Keratinocyte (primary cell): ENCODE results near the gene CACNB3. TPM values are rescaled to one million over a fixed set of nuclear protein-coding genes. Genes with fewer than 3 reads are reported as not detected.

Experiments used
- DNase-seq: peaks from one replicate; pipeline ENCODE4 v3.0.0-alpha.2; 2011; ENCODE audit warnings: low read depth, missing footprints, low spot score
- FAIRE-seq: peaks from 2 replicates; lab custom pipeline; 2011; peaks lifted over from hg19 to GRCh38; lab: Jason Lieb, UNC
- H2AFZ ChIP-seq: 2 replicates; pipeline ENCODE4 v1.6.0; 2012; ENCODE audit warnings: low read length, control low read depth, inconsistent platforms; ENCODE audit not compliant: control insufficient read depth
- H3K27ac ChIP-seq: 2 replicates; pipeline ENCODE4 v1.5.1; 2011; ENCODE audit warnings: low read length; ENCODE audit not compliant: control insufficient read depth, insufficient read depth
- H3K27me3 ChIP-seq: 3 replicates; pipeline ENCODE4 v1.6.0; 2011; ENCODE audit warnings: low read length; ENCODE audit not compliant: control insufficient read depth, insufficient read depth; ENCODE audit errors: extremely low read depth
- H3K36me3 ChIP-seq, 2 experiments: 2 replicates in 1 of 2; 3 replicates in 1 of 2; pipeline ENCODE4 v1.5.1; 2011; ENCODE audit warnings: low read length in 2 of 2, mild to moderate bottlenecking in 1 of 2; ENCODE audit not compliant: control insufficient read depth in 2 of 2, insufficient read depth in 2 of 2; ENCODE audit errors: extremely low read depth in 1 of 2
- H3K4me1 ChIP-seq: 3 replicates; pipeline ENCODE4 v1.5.1; 2011; ENCODE audit warnings: low read length; ENCODE audit not compliant: control insufficient read depth, insufficient read depth; ENCODE audit errors: extremely low read depth
- H3K4me2 ChIP-seq: 3 replicates; pipeline ENCODE4 v1.6.0; 2011; ENCODE audit warnings: low read depth, low read length; ENCODE audit not compliant: control insufficient read depth, insufficient read depth; ENCODE audit errors: extremely low read depth
- H3K4me3 ChIP-seq, 3 experiments: fragments of 200-600 bp in 1 of 3; sonication (generic) in 1 of 3; 2 replicates in 2 of 3; 3 replicates in 1 of 3; pipeline ENCODE4 v1.5.1; 2011 to 2016; ENCODE audit warnings: low read length in 3 of 3, mild to moderate bottlenecking in 3 of 3, control low read depth in 2 of 3, inconsistent platforms in 1 of 3, low read depth in 1 of 3, mixed read lengths in 1 of 3, mixed run types in 1 of 3, moderate library complexity in 1 of 3; ENCODE audit not compliant: control insufficient read depth in 2 of 3, insufficient read depth in 2 of 3; ENCODE audit errors: extremely low read depth in 1 of 3
- H3K79me2 ChIP-seq: 2 replicates; pipeline ENCODE4 v1.6.0; 2012; ENCODE audit warnings: low read length; ENCODE audit not compliant: control insufficient read depth, insufficient read depth
- H3K9ac ChIP-seq: 3 replicates; pipeline ENCODE4 v1.6.0; 2011; ENCODE audit warnings: low read length; ENCODE audit not compliant: control insufficient read depth, insufficient read depth; ENCODE audit errors: extremely low read depth
- H3K9me1 ChIP-seq: 3 replicates; pipeline ENCODE4 v1.6.0; 2011; ENCODE audit warnings: low read length; ENCODE audit not compliant: control insufficient read depth, insufficient read depth; ENCODE audit errors: extremely low read depth
- H3K9me3 ChIP-seq: 2 replicates; pipeline ENCODE4 v1.5.1; 2012; ENCODE audit warnings: low read depth, low read length; ENCODE audit not compliant: control insufficient read depth
- H4K20me1 ChIP-seq: 3 replicates; pipeline ENCODE4 v1.6.0; 2011; ENCODE audit warnings: low read length; ENCODE audit not compliant: control insufficient read depth, insufficient read depth; ENCODE audit errors: extremely low read depth
- EZH2 ChIP-seq: IDR thresholded peaks from one replicate; pipeline ENCODE4 v1.6.1; 2012; ENCODE audit warnings: inconsistent platforms, mild to moderate bottlenecking, low read length, moderate library complexity
- dilution Hi-C: fragments of 300-500 bp; cut with MboI; formaldehyde crosslinking; loops from one replicate; pipeline ENCODE4 v1.7.0; 2020; ENCODE audit warnings: low sequenced_read_pairs; ENCODE audit not compliant: extremely low pct_ligation_motif_present
- polyA plus RNA-seq, 5 experiments: library from polyadenylated mRNA; depleted of rRNA in 3 of 5; stranded (reverse) in 3 of 5; stranded (forward) in 1 of 5; unstranded in 1 of 5; fragments of >200 nt; gene quantifications; 1 replicate in 1 of 5; 2 replicates in 3 of 5; 3 replicates in 1 of 5; pipeline versions ENCODE4 v1.2.1 to v1.2.3, GENCODE V29; 2011 to 2012; ENCODE audit warnings: missing spikeins in 2 of 5, low read depth in 1 of 5, low replicate concordance in 1 of 5
- TF ChIP-seq, protein P1 (sequence below), 3 experiments: IDR thresholded peaks in 1 of 3; conservative IDR thresholded peaks in 1 of 3; optimal IDR thresholded peaks in 1 of 3; 2 replicates in 2 of 3; 3 replicates in 1 of 3; pipeline versions ENCODE3 to v1.5.1; 2011; ENCODE audit warnings: low read length in 3 of 3, mild to moderate bottlenecking in 3 of 3, moderate library complexity in 2 of 3, control low read depth in 1 of 3, inconsistent platforms in 1 of 3; ENCODE audit not compliant: insufficient read depth in 2 of 3; ENCODE audit errors: extremely low read depth in 1 of 3

Gene CACNB3
- polyA plus RNA-seq, 1 donor (not counting 4 experiments of a cell fraction or from before 2014, with no cell fraction given), result 16.1 TPM

DNA sequence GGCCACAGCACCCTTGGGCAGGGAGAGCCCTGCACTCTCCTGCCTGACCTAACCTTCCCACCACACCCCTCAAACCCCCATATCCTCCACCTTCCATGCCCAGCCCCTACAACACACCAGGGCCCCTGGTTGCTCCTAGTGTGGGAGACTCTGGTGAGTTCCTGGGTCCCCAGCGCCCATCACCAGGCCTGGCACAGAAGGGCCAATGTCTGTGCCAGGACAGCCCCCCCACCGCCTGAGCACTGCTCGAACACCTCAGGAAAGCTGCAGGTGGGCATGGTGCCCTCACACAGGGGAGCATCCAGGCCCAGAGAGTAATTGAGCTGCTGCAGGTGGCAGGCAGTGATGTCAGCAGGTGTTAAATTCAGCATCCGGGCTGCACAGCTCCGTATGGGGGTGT lies 44.6 kb upstream of the CACNB3 start:
- no peak overlapping the region for H3K27ac ChIP-seq
- H4K20me1 ChIP-seq, result peaks cover 2% of the 10 kb centered on the region
- H3K79me2 ChIP-seq, result no peaks in the 10 kb centered on the region
- no peak overlapping the region for H3K4me3 ChIP-seq
- H3K4me1 ChIP-seq, result no peaks in the 10 kb centered on the region
- H3K36me3 ChIP-seq, result peaks cover 8 to 46% of the 10 kb centered on the region in 2 experiments
- DNase-seq, result no peak
- no peak overlapping the region for H2AFZ ChIP-seq
- no peaks in the 10 kb centered on the region for H3K27me3 ChIP-seq
- no peak overlapping the region for H3K4me2 ChIP-seq
- TF ChIP-seq, protein P1, sequence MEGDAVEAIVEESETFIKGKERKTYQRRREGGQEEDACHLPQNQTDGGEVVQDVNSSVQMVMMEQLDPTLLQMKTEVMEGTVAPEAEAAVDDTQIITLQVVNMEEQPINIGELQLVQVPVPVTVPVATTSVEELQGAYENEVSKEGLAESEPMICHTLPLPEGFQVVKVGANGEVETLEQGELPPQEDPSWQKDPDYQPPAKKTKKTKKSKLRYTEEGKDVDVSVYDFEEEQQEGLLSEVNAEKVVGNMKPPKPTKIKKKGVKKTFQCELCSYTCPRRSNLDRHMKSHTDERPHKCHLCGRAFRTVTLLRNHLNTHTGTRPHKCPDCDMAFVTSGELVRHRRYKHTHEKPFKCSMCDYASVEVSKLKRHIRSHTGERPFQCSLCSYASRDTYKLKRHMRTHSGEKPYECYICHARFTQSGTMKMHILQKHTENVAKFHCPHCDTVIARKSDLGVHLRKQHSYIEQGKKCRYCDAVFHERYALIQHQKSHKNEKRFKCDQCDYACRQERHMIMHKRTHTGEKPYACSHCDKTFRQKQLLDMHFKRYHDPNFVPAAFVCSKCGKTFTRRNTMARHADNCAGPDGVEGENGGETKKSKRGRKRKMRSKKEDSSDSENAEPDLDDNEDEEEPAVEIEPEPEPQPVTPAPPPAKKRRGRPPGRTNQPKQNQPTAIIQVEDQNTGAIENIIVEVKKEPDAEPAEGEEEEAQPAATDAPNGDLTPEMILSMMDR (optimal IDR thresholded peaks at IDR 0.05 in 1 of 3, IDR thresholded peaks at IDR 0.05 in 1 of 3, conservative IDR thresholded peaks at IDR 0.05 in 1 of 3; ENCODE audit: extremely low read depth in 1 of 3, insufficient read depth in 2 of 3, low read length in 3 of 3), result no peak
- no peak for TF ChIP-seq EZH2
- H3K9me1 ChIP-seq, result no peaks in the 10 kb centered on the region
- H3K9ac ChIP-seq, result no peak overlapping the region
- dilution Hi-C loops, result no loop called here
- no peaks in the 10 kb centered on the region for H3K9me3 ChIP-seq
- FAIRE-seq, result no peak

- no peaks in the 10 kb centered on the region for H3K4me1 ChIP-seq
- no peaks in the 10 kb centered on the region for H3K9me3 ChIP-seq
- TF ChIP-seq, protein P1 (optimal IDR thresholded peaks at IDR 0.05 in 1 of 3, IDR thresholded peaks at IDR 0.05 in 1 of 3, conservative IDR thresholded peaks at IDR 0.05 in 1 of 3; ENCODE audit: extremely low read depth in 1 of 3, insufficient read depth in 2 of 3, low read length in 3 of 3), result no peak
- TF ChIP-seq EZH2, result no peak
- no peak for FAIRE-seq
- H3K79me2 ChIP-seq, result no peaks in the 10 kb centered on the region
- H3K9ac ChIP-seq, result no peak overlapping the region
- dilution Hi-C loops, result no loop called here
- no peak for DNase-seq
- no peaks in the 10 kb centered on the region for H3K27me3 ChIP-seq
- H3K4me2 ChIP-seq, result no peak overlapping the region
- no peaks in the 10 kb centered on the region for H3K9me1 ChIP-seq
- H2AFZ ChIP-seq, result no peak overlapping the region
- H3K27ac ChIP-seq, result no peak overlapping the region
- no peak overlapping the region for H3K4me3 ChIP-seq
- peaks cover 8 to 46% of the 10 kb centered on the region in 2 experiments for H3K36me3 ChIP-seq
- peaks cover 2% of the 10 kb centered on the region for H4K20me1 ChIP-seq
These were observed 43.8 kb upstream of the CACNB3 start for GRCh38 chr12:48774516-48774915.
